CD14-positive monocyte (primary cell): ENCODE measurements around the gene GDA. TPM values are rescaled to one million over a fixed set of nuclear protein-coding genes. Genes with fewer than 3 reads are reported as not detected.

Experiments
- DNase-seq, 3 donors: peaks; one replicate each; pipeline ENCODE4 v3.0.0-alpha.2; 2011 to 2022
- H2AFZ ChIP-seq: 2 replicates; pipeline ENCODE4 v1.6.0; 2012; ENCODE audit warnings: mild to moderate bottlenecking, low read depth, low read length, inconsistent platforms; ENCODE audit not compliant: insufficient read depth, poor library complexity, severe bottlenecking
- H3K27ac ChIP-seq, 2 donors: 1 replicate in 1 of 2; 2 replicates in 1 of 2; pipeline ENCODE4 v1.5.1; 2012 to 2013; ENCODE audit warnings: low read length in 2 of 2, control low read depth in 1 of 2, inconsistent platforms in 1 of 2, low read depth in 1 of 2, mild to moderate bottlenecking in 1 of 2
- H3K27me3 ChIP-seq, 2 donors: one replicate each; pipeline versions ENCODE4 v1.6.0 to v1.6.1; 2011 to 2013; ENCODE audit warnings: low read length in 2 of 2; ENCODE audit not compliant: control insufficient read depth in 2 of 2, insufficient read depth in 2 of 2
- H3K36me3 ChIP-seq, 2 donors: replicated peaks in 1 of 2; 1 replicate in 1 of 2; 2 replicates in 1 of 2; pipeline versions ENCODE4 v1.5.1 to v1.6.1; 2012 to 2013; ENCODE audit warnings: low read length in 2 of 2, control low read depth in 1 of 2, inconsistent platforms in 1 of 2, mild to moderate bottlenecking in 1 of 2; ENCODE audit not compliant: insufficient read depth in 2 of 2, control insufficient read depth in 1 of 2
- H3K4me1 ChIP-seq, 2 donors: 1 replicate in 1 of 2; 2 replicates in 1 of 2; pipeline versions ENCODE4 v1.5.1 to v1.6.1; 2012 to 2013; ENCODE audit warnings: low read length in 2 of 2, control low read depth in 1 of 2, inconsistent platforms in 1 of 2, mild to moderate bottlenecking in 1 of 2, moderate library complexity in 1 of 2; ENCODE audit not compliant: insufficient read depth in 2 of 2, control insufficient read depth in 1 of 2
- H3K4me2 ChIP-seq: replicated peaks from 2 replicates; pipeline ENCODE3; 2012; ENCODE audit warnings: low read length, moderate library complexity, mild to moderate bottlenecking; ENCODE audit not compliant: poor library complexity, severe bottlenecking; ENCODE audit errors: extremely low read depth
- H3K4me3 ChIP-seq, 3 experiments: fragments of 200-600 bp in 1 of 3; sonication (generic) in 1 of 3; replicated peaks in 1 of 3; 1 replicate in 2 of 3; 2 replicates in 1 of 3; pipeline ENCODE4 v1.5.1; 2011 to 2013; ENCODE audit warnings: low read length in 3 of 3, mild to moderate bottlenecking in 3 of 3, control low read depth in 2 of 3, low read depth in 2 of 3, inconsistent platforms in 1 of 3, moderate library complexity in 1 of 3
- H3K79me2 ChIP-seq: 2 replicates; pipeline ENCODE4 v1.6.0; 2012; ENCODE audit warnings: mild to moderate bottlenecking, control low read depth, inconsistent platforms, low read length, moderate library complexity; ENCODE audit not compliant: insufficient read depth
- H3K9ac ChIP-seq: 2 replicates; pipeline ENCODE4 v1.6.0; 2017; ENCODE audit warnings: low read length, mild to moderate bottlenecking; ENCODE audit not compliant: insufficient read depth, poor library complexity, severe bottlenecking
- H3K9me3 ChIP-seq, 2 donors: replicated peaks in 1 of 2; 1 replicate in 1 of 2; 2 replicates in 1 of 2; pipeline versions ENCODE4 v1.5.1 to v1.6.1; 2012 to 2013; ENCODE audit warnings: low read length in 2 of 2, control low read depth in 1 of 2; ENCODE audit not compliant: control insufficient read depth in 1 of 2, insufficient read depth in 1 of 2
- H4K20me1 ChIP-seq: 2 replicates; pipeline ENCODE4 v1.6.0; 2012; ENCODE audit warnings: mild to moderate bottlenecking, low read length, control low read depth, moderate library complexity; ENCODE audit not compliant: insufficient read depth
- H3K27ac Mint-ChIP-seq, 7 donors: one replicate each; pipeline ENCODE4 v1.8.0; 2020; ENCODE audit warnings: mild to moderate bottlenecking in 7 of 7, mixed read lengths in 7 of 7, moderate library complexity in 6 of 7, inconsistent platforms in 2 of 7
- H3K27me3 Mint-ChIP-seq, 3 donors: one replicate each; pipeline ENCODE4 v1.8.0; 2021 to 2022; ENCODE audit warnings: low read depth in 3 of 3, mild to moderate bottlenecking in 3 of 3, mixed read lengths in 3 of 3, moderate library complexity in 3 of 3, inconsistent platforms in 1 of 3
- H3K36me3 Mint-ChIP-seq, 2 donors: one replicate each; pipeline ENCODE4 v1.8.0; 2020; ENCODE audit warnings: mixed read lengths in 2 of 2, inconsistent platforms in 1 of 2, mild to moderate bottlenecking in 1 of 2
- H3K4me1 Mint-ChIP-seq: one replicate; pipeline ENCODE4 v1.8.0; 2020; ENCODE audit warnings: mild to moderate bottlenecking, mixed read lengths
- H3K4me3 Mint-ChIP-seq, 2 donors: one replicate each; pipeline ENCODE4 v1.8.0; 2020; ENCODE audit warnings: mild to moderate bottlenecking in 2 of 2, mixed read lengths in 2 of 2, moderate library complexity in 1 of 2
- H3K9me3 Mint-ChIP-seq, 7 donors: one replicate each; pipeline ENCODE4 v1.8.0; 2020 to 2022; ENCODE audit warnings: mixed read lengths in 7 of 7, mild to moderate bottlenecking in 6 of 7, moderate library complexity in 6 of 7, inconsistent platforms in 2 of 7
- WGBS: methylation state at CpG from one replicate; pipeline ENCODE4 v1.1.5; 2013; ENCODE audit warnings: missing lambda C conversion rate; ENCODE audit not compliant: insufficient coverage; 5-methylcytosine and 5-hydroxymethylcytosine counted together
- intact Hi-C, 2 donors: fragments of 100-400 bp; cut with micrococcal nuclease; formaldehyde crosslinking; loops; one replicate each; pipeline versions ENCODE4 v1.15.0 to v1.15.1; 2023
- polyA plus RNA-seq, 3 donors: library from polyadenylated mRNA; depleted of rRNA in 1 of 3; unstranded in 2 of 3; stranded (reverse) in 1 of 3; fragments of 300-500 nt in 2 of 3; fragments of >200 nt in 1 of 3; fragmentation: Illumina TruSeq in 2 of 3; gene quantifications; 1 replicate in 2 of 3; 2 replicates in 1 of 3; pipeline ENCODE4 v1.2.3, GENCODE V29; 2012 to 2021
- TF ChIP-seq, protein P1 (sequence below): fragments of 200-600 bp; IDR thresholded peaks from one replicate; pipeline ENCODE4 v1.8.0; 2022; ENCODE audit warnings: antibody characterized with exemption, mild to moderate bottlenecking

The GDA gene
- polyA plus RNA-seq, 3 donors: not detected

DNA sequence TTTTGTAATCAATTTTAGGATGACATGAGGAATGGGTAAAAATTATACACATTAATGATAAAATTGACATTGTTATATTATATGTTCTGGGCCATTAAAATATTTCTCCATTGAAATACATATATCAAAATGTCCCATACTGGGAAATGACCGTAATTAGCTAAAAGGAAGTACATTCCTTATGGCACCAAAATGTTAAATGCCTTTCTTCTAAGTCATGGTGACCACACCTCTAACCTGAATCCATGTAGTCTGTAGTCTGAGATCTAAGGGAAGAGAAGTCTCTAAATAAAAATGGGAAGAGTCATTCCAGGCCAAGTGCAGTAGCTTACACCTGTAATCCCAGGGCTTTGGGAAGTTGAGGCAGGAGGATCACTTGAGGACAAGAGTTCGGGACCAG, 10.0 kb upstream of the GDA start:
- Histone ChIP-seq H3K36me3 (no peaks in the 10 kb centered on the region), H3K9ac (no peak overlapping the region), H3K27ac (no peak overlapping the region), H3K4me3 (no peak overlapping the region), H3K9me3 (no peaks in the 10 kb centered on the region), H2AFZ (no peak overlapping the region), H3K4me2 (no peak overlapping the region), H3K27me3 (peaks cover 2 to 6% of the 10 kb centered on the region in 2 donors), H3K4me1 (no peaks in the 10 kb centered on the region), H4K20me1 (no peaks in the 10 kb centered on the region), H3K79me2 (no peaks in the 10 kb centered on the region)
- Mint-ChIP-seq H3K27ac (no peak overlapping the region), H3K4me1 (no peaks in the 10 kb centered on the region), H3K27me3 (peaks cover 4 to 10% (median 5%) of the 10 kb centered on the region in 3 donors), H3K9me3 (peaks cover 0 to 3% (median 0%) of the 10 kb centered on the region in 7 donors), H3K36me3 (no peaks in the 10 kb centered on the region), H3K4me3 (no peak overlapping the region)
- intact Hi-C loops: no loop called here
- no peak for DNase-seq
- TF ChIP-seq, protein P1, sequence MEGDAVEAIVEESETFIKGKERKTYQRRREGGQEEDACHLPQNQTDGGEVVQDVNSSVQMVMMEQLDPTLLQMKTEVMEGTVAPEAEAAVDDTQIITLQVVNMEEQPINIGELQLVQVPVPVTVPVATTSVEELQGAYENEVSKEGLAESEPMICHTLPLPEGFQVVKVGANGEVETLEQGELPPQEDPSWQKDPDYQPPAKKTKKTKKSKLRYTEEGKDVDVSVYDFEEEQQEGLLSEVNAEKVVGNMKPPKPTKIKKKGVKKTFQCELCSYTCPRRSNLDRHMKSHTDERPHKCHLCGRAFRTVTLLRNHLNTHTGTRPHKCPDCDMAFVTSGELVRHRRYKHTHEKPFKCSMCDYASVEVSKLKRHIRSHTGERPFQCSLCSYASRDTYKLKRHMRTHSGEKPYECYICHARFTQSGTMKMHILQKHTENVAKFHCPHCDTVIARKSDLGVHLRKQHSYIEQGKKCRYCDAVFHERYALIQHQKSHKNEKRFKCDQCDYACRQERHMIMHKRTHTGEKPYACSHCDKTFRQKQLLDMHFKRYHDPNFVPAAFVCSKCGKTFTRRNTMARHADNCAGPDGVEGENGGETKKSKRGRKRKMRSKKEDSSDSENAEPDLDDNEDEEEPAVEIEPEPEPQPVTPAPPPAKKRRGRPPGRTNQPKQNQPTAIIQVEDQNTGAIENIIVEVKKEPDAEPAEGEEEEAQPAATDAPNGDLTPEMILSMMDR: no peak
- no CpG with 5 or more reads among the region's 2 CpGs for WGBS

DNA sequence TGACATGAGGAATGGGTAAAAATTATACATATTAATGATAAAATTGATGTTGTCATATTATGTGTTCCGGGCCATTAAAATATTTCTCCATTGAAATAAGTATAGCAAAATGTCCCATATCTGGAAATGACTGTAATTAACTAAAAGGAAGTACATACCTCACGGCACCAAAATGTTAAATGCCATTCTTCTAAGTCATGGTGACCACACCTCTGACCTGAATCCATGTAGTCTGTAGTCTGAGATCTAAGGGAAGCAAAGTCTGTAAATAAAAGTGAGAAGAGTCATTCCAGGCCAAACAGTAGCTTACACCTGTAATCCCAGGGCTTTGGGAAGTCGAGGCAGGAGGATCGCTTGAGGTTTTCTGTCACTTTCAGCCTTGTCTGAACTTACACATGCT, 8.7 kb upstream of the GDA start:
- Histone ChIP-seq H3K9me3 (no peaks in the 10 kb centered on the region), H3K36me3 (no peaks in the 10 kb centered on the region), H3K4me2 (no peak overlapping the region), H2AFZ (no peak overlapping the region), H3K4me3 (no peak overlapping the region), H3K4me1 (no peaks in the 10 kb centered on the region), H3K27ac (no peak overlapping the region), H3K9ac (no peak overlapping the region), H3K79me2 (no peaks in the 10 kb centered on the region), H3K27me3 (peaks cover 2 to 6% of the 10 kb centered on the region in 2 donors), H4K20me1 (no peaks in the 10 kb centered on the region)
- DNase-seq: no peak
- H3K27ac Mint-ChIP-seq: no peak overlapping the region
- H3K4me3 Mint-ChIP-seq: no peak overlapping the region
- intact Hi-C loops: no loop called here
- peaks cover 4 to 10% (median 4%) of the 10 kb centered on the region in 3 donors for H3K27me3 Mint-ChIP-seq
- no peaks in the 10 kb centered on the region for H3K4me1 Mint-ChIP-seq
- WGBS: no CpG with 5 or more reads among the region's 4 CpGs
- H3K9me3 Mint-ChIP-seq: peaks cover 0 to 3% (median 0%) of the 10 kb centered on the region in 7 donors
- TF ChIP-seq, protein P1: no peak
- H3K36me3 Mint-ChIP-seq: no peaks in the 10 kb centered on the region
